EH (cell line): Measurements from ENCODE around the gene PHKA2.
A peak's percentile ranks its signal among the peaks of the same experiment; 100 is the strongest.

Source experiments
- DNase-seq: peaks from one replicate; pipeline ENCODE4 v3.0.0-alpha.2; 2015; ENCODE audit warnings: low read depth

Gene PHKA2

DNA sequence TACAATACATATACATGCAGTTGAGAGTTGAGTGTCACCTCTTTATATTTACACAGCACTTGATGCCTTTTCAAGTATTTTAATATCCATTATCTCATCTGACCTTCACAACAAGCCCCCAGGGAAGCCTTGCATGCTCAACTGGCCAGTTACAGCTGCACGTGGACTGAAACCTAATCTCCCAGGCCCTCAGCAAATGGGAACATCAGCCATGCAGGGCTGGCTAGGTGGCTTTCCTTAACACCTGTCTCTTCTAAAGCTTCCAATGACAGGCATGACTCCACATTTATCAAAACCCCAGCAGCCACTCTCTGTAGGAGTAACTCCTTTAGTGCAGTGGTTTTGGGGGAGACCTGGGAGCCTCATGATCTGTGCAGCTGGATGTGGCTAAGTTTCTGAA, 56.4 kb downstream of the PHKA2 start:
- DNase-seq = no peak

DNA sequence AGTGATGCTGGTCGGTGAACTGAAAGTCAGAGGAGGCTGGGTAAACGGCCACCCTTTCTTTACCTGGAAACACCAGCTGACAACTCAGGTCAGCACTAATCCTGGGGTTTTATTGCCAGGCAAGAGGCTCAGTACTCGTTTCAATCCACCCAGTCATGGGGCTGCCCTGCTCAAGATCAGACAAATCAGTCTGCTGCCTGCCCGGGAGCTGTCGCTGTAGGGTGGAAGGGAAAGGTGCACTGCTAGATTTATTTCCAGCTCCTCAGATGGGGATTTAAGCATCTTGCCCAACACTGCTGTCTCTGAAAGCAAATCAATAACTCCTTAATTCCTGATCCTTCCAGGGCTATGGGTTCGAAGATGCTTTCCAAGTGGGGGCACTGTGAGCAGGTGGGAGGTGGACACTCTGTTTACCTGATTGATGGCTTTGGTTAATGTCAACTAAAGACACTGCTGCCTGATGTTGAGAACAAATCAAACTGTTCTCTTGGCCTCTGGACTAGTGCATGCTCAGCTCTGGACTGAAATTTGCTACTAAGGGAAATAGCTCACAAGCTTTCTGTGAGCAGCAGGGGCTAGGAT, 59.3 kb downstream of the PHKA2 start:
- no peak for DNase-seq

DNA sequence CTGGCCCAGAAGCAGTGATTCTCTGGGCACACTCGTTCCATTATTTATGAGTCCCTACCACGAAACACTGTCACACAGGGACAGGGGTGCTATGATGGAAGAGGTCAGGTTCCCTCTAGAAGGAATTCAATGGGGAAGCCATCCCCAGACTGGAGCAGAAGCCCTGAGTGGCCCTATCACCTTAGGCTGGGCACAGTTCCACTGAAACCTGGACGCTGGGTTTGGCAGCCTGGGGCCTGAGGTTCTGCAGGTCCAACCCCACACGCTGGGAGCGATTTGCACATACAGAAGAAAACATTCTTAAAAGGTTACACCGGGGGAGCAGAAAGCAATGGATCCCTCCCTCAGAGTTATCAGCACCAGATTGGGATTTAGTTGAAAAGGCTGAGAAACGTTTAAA, 63.3 kb downstream of the PHKA2 start:
- no peak for DNase-seq

DNA sequence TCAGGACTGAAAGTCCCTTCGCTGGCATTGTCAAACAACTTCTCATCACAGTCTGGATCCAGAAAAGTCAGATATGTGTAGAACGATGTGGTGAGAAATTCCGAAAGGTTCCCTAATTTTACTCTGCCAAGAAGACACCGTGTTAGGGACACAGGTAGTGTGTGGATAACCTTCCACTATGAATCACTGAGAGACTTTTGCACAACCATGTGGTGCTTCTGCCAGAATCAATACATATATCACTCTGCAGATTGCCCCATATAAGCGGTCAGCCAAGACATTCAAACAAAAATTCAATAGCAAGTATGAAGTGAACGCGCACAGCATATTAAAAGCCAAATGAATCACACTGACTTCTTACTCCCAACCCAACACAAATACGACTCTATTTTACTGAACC, 63.8 kb downstream of the PHKA2 start:
- no peak for DNase-seq

DNA sequence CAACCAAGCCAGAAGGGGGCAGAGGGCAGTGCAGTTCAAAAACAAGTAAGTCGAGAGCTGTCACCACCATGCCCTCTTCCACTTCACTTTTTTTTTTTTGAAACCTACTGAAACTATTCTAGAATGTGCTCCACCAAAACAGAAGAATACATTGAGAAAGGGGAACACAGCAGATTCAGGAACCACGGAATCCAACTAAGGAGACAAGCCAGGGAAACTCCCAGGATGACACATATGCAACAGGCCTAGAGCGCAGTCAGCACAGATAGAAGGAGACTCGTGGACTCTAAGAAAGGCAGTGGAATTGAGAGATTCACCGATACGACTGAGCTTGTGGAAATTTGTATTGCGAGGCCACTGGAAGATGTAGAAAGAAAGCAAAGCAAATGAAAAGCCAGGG, 66.1 kb downstream of the PHKA2 start:
- DNase-seq = no peak

DNA sequence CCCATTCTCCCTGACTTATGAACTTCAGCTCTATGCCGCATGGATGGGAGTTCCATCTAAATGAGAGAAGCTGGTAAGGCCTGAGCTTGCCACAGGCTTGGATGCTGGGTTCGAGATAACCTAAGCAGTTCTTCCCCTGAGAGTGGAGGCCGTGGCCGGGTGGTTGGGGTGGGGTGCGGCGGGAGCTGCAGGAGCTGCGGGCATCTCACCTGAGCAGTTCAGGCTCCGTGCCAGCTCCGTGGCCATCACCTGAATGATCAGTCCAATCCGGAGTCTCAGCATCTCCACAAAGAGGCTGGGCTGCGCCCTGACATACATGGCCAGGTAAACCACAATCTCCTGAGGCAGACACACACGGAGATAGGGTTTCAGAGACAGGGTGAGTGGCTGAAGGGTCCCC, 77.6 kb downstream of the PHKA2 start:
- no peak for DNase-seq

DNA sequence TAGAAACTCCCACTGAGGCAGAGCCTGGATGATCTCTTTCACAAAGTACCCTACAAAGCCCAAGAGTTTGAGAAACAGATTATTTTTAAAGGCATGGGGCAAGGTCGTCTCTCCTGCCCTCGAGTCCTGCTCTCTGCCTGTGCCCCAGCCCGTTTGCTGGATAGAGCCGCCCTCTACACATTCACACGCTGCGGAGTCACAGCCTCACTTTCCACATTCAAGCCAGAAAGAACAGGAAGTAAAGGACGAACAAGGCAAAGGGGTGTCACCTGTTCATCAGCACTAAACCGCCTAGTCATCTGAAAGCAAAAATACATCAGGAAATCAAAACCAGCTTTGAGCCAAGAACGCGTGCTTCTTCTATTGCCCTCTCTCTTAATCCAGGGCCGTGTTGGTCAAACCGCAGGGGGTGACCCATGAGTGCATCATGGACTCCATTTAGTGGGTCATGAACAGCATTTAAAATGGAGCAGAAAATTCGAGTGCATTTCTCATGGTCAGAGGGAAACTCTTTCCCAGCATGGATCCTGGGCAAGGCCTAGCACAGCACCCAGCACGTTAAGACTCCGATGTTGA, 83.4 kb downstream of the PHKA2 start:
- DNase-seq = no peak

DNA sequence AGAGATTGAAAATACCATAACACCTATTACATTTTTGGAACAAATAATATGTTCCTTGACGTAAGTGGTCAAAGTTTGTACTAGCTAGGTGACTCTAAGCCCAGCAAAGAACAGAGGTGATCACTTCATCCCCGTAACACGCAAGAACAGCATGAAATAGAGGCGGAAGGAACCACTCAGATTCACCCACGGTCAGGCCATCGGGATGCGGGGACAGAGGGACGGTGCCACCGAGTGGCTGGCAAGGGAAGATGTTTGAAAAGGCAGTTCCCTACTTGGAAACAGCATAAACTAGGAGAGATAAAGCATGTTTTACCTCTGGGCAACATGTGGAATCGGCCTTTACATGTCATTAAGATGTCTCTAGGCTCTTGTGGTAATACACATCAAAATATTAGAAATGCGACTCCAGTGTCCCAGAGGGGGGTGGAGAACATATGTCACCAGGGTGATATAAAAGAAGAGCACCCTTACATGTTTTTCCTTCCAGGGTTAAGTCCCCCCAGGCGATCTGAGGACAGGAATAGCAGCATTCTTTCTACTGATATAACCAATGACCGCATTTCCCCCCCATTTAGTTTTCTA, 84.0 kb downstream of the PHKA2 start:
- DNase-seq = peak; percentile 5

DNA sequence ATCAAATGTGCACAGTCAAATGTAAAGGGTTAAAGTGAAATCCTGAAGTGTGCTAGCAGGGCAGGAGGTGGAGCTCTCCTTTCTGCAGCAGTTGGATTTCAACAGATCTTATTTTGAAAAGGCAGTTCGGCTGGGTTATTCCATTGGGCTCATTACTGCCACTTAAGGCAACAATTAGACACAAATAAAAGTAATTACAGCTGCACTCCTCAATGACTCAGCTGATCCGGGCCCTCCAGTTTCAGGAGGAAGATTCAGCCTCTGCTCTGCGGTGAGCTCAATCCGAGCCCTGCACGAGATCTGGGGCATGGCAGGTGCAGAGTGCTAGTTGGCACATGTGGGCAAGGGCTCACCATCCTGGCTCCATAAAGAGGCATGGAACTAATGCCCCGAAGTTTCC, 85.4 kb downstream of the PHKA2 start:
- DNase-seq = no peak

DNA sequence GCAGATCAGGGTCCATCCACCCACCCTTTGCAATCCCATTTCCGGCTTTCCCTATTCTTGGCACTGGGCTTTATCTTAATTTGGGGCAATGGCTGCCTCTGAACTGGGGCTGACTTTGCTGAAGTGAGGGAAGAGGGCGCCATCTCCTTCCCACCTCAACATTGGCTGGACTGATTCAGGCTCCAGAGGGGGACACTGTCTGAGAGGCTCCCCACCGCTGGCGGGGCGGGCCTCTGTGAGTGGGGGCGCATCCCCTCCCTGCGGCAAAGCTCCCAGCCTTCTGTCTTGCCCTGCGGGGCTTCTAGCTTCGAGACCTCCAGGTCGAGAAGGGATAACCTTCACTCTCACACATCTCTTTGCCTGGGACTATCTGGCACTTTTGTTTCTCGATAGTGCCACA, 85.8 kb downstream of the PHKA2 start:
- no peak for DNase-seq

DNA sequence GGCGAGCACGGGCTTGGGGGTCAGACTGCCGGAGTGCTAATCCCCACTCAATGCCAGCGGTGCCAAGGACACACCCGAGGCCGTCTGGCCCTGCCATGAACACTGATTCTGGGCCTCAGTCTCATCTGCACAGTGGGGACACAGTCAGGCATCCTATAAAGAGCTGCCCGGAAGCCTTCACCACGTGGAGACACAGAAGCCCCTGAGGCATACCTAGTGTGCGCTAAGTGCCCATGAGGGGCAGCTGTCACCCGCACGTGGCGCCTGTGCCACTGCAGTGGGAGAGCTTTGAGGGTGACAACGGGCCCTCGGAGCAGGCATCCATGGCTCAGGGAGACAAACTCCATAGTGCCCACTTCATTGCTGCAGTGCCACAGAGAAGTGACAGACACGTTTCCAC, 86.3 kb downstream of the PHKA2 start:
- DNase-seq = no peak

DNA sequence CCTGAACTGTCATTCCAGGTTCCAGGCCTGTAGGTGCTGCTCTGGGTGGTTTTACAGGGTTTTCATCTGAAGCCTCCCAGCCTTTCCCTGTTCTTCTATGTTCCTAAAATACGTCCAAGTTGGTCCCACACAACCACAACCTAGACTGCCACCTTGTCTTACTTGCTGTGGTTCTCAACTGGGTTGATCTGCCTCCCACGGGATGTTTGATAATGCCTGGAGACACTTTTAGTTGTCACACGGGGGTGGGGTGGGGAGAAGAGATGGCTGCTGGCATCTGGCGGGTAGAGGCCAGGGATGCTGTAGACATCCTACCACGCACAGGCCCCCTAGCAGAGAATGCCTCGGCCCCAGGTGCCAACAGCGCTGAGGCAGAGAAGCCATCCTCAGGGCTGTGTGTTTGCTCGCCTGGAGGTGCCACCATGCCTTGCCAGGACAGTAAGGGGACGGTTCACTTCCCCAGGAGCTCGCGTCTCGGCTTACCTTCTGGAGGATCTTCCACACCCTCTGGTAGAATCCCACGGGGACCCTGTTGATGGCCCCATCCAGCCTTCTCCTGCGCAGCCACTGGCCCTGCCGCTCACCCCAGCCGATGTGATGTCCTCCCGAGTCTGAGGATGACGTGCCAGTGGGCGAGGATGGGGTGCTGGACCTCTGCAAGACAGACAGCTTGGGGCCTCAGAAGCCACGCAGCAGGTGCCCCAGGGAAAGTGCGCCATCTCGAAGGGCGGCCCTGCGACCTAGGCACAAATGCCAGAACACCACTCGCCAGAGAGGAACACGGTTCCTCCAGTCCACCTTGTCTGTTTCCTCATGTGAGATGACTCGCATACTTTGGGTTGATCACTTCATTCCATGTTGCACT, 87.0 kb downstream of the PHKA2 start:
- no peak for DNase-seq

DNA sequence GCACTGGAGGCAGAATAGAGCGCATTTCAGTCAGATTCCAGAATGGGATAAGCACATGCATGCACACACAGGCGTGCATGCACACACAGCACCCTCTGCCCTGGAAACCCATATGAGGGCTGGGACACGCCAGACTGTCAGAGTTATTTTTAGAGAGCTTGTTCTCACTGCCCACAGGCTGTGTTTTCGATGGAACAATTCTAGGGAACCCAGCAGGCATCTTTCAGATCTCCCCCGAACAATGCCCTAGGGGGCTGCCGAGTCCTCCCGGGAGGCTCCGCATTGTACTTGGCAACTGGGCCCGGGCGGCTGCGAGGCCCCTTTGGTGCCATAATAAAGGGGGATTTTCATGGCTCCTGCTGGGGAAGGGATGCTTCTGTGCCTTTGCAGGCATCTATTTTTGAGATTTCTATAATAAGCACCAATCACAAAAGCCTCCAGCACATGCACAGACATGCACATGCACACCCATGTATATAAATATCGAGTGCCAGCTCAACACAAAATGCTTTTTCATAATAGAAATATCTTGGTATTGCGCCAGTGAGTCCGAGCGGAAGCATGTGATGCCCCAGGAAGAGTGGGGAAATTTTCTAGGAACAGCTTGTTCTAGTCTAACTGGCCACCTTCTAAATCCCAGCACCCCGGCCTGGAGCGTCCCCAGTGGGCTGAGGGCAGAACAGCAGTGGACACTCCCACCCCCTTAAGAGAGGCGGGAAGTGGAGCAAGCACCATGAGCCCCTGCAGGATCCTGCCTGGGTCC, 88.5 kb downstream of the PHKA2 start:
- DNase-seq = no peak

DNA sequence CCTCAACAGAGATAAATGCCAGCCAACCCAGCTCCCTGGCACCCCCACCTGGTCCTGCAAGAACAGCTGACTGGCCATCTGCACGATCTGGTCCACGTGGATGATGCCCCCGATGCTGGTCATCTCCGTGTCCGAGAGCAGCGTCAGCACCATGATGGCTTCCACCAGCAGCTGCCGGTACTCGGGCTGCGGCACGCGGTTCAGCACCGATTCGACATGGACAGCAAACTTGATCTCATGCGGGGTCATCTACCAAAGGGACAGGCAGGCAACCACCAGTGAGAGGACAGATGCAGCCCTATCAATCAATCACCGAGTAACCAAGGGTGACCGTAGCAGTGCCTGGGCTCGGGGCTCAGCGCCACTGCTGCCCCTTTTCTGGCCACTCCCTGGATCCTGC, 89.8 kb downstream of the PHKA2 start:
- no peak for DNase-seq

DNA sequence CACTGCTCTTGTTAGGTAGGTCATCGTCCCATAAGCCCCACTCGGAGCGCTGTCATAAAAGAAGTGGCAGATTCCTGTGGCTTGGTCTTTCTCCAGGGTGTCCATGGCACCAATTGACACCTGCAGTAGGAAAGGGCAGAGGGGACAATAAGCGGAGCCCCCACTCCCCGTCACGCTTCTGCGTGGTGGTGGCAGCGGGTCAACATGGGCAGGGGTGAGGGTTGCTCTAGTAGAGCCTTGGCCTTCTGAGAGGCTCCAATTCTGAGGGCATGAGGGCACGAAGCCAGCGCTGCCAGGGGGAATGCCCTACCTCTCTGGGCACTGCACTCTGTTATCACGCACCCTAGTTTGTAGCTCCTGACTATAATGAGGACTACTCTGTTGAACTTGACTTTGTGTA, 90.4 kb downstream of the PHKA2 start:
- DNase-seq = no peak

DNA sequence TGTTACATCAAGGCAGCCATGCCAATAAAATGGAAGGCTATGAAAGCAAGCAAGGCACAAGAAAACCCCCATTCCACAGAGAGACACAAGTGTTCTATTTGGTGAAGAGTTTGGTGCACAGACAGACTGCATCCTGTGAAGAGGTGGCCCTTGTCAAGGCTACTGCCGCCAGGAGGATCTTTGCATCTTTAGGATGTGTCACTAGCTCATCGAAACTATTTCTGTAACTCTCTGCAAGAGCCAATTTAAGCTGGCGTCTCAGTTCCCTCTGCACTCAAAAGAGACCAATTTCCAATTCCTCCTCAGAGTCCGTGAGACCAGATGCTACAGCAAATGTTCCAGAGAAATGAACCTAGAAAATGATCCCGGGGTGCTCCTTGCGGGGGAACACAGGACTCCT, 91.0 kb downstream of the PHKA2 start:
- DNase-seq = no peak

DNA sequence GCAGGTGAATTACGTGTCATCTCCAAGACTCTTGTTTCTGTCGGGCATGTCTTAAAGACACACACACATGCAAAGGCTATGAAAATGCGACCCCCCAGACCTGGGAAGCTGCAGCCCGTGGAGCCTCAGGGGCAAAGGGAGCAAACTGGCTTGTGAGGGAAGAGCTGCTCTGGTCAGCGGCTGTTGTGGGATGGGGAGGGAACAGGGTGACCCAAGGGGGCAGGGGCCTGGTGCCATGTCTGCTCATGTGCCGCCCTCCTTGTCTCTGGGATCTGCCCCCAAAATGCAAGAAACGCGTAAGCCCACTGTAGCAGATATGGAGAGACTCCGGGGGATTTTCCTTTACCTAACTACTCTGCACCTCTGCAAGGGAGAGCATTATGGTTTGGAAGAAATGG, 92.4 kb downstream of the PHKA2 start:
- no peak for DNase-seq

DNA sequence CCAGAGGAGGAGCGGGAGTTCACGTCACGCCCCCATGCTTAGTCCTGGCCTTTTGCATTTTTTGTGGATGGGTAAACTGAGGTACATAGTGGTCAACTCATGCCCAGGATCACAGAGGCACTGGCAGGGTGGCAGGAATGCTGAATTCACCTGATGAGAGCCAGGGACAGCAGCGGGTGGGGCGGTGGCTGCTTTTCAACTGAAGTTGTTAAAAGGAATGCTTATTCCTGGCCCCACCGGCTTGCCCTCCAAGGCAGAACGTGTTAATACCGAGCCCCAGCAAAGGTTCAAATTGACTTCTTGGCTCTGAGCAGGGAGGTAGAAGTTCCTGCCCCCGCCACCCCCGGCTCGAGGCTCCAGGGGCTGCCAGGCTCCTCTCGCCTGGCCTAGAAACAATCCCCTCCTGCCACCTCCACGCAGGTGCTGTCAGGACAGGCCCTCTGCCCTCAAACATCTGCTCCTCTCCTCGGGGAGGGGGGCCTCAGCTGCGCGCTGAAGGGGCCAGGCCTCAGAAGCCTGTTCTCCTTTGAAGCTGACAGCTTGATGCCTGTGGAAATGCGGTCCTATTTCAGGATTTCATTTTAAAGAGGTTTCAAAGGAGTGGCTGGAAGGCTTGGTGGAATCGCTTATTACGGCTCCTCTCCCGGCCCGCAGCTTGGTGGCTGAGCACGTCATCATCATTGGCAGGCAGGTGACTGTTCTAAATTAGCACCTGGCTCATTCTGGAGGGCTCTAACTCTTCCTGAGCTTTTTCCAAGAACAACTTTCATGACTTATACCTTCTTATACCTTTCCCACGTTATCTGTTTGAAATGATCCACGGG, 93.0 kb downstream of the PHKA2 start:
- no peak for DNase-seq

DNA sequence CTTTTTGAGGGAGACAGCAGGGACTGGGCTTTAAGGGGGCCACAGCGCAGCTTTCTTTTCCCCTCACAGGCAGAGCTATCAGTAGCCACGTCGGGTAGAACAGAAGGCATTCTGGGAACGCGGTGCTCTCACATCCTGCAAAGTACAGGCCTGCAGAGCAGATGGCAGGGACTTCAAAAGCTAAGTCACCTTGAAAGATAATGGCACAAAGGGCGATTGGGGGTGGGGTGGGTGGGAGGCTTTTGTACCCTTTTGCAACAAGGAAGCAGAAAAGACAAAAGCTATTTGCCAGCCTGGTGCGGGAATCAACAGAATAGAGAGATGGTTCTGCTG, 93.9 kb downstream of the PHKA2 start:
- no peak for DNase-seq

DNA sequence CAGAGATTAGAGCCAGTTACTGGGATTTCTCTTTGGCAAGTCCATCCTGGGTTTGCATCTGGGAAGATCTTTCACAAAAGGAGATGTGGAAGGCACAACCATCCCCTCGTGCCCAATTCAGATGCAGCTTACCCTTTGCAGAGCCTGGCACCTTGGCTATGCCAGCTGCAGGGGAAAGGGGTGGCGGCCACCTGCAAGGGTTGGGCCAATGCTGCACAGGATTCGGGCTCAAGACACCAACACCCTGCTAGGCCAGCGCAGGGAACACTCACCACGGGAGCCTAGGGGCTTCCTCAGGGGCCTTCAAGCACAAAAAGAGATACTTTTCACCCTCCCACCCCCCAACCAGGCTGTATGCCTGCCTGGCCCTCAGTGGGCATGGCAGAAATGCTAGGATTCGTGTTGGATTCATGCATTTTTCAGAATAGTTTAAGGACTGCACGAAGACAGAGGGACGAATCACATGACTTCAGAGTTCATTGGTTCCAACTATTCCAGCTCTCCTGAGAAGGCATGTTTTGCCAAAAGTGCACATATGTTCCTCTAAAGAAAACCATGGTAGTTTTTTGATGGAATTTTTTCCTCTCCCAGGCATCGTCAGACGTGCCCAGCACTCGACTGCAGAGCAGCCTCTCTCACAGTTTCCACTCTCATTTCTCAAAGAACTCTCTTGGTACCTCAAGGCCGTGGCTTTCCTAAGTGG, 94.4 kb downstream of the PHKA2 start:
- DNase-seq = no peak

DNA sequence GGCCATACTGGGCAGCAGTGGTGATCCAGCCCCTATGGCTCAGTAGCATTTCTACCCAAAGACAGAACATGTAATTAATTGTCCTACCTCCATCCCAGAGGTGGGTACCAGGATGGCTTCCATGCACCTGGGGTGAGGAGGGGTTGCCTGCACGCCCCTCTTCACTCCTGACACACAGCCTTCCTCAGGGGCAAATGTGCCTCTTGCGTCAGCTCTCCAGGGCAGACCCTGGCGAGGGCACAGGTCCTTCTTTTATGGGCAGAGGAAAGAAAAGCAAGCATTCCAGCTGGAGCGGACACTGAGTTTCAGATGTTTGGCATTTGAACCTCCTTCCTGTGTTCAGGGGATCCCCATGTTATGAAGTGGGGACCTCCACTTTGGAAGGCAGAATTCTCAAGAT, 95.6 kb downstream of the PHKA2 start:
- no peak for DNase-seq
